Ramos (cell line): Measurements from ENCODE around the gene SCN3A.

Experiments
- in situ Hi-C: fragments of 300-500 bp; cut with MboI; formaldehyde crosslinking; loops from one replicate; pipeline ENCODE4 v1.14.3; 2022; ENCODE audit warnings: low sequenced_read_pairs; ENCODE audit not compliant: unreplicated experiment

Gene SCN3A

GRCh38 chr2:165193178-165193777 is 10.6 kb downstream of the SCN3A start:
- in situ Hi-C loops = no loop called here

GRCh38 chr2:165192729-165193128 is 11.1 kb downstream of the SCN3A start:
- in situ Hi-C loops = no loop called here

- in situ Hi-C loops = no loop called here
These were observed 12.6 kb downstream of the SCN3A start for GRCh38 chr2:165191096-165191728.

- in situ Hi-C loops = no loop called here
These were observed 18.2 kb downstream of the SCN3A start for GRCh38 chr2:165185633-165186032.

- in situ Hi-C loops = no loop called here
These were observed 21.8 kb downstream of the SCN3A start for GRCh38 chr2:165182029-165182428.

- in situ Hi-C loops = no loop called here
These were observed 27.1 kb downstream of the SCN3A start for GRCh38 chr2:165176780-165177179.

GRCh38 chr2:165173215-165173614 is 30.6 kb downstream of the SCN3A start:
- in situ Hi-C loops = no loop called here

- in situ Hi-C loops = no loop called here
These were observed 39.6 kb downstream of the SCN3A start for GRCh38 chr2:165164201-165164600.

- in situ Hi-C loops = no loop called here
These were observed 40.1 kb downstream of the SCN3A start for GRCh38 chr2:165163761-165164160.

GRCh38 chr2:165162466-165162865 is 41.4 kb downstream of the SCN3A start:
- in situ Hi-C loops = no loop called here

- in situ Hi-C loops = no loop called here
These were observed 42.3 kb downstream of the SCN3A start for GRCh38 chr2:165161510-165161909.

GRCh38 chr2:165157160-165157559 is 46.7 kb downstream of the SCN3A start:
- in situ Hi-C loops = no loop called here

GRCh38 chr2:165155152-165155551 is 48.7 kb downstream of the SCN3A start:
- in situ Hi-C loops = no loop called here

- in situ Hi-C loops = no loop called here
These were observed 54.4 kb downstream of the SCN3A start for GRCh38 chr2:165149439-165149838.

GRCh38 chr2:165147186-165148045 is 56.4 kb downstream of the SCN3A start:
- in situ Hi-C loops = no loop called here

- in situ Hi-C loops = no loop called here
These were observed 59.5 kb downstream of the SCN3A start for GRCh38 chr2:165144315-165144714.

- in situ Hi-C loops = no loop called here
These were observed 62.1 kb downstream of the SCN3A start for GRCh38 chr2:165141601-165142354.

GRCh38 chr2:165126244-165126643 is 77.6 kb downstream of the SCN3A start:
- in situ Hi-C loops = no loop called here

GRCh38 chr2:165122521-165122920 is 81.3 kb downstream of the SCN3A start:
- in situ Hi-C loops = no loop called here

- in situ Hi-C loops = no loop called here
These were observed 82.9 kb downstream of the SCN3A start for GRCh38 chr2:165120740-165121467.
